Naive B cell (primary cell): Measurements from ENCODE around the gene STK36. TPM values are rescaled to one million over a fixed set of nuclear protein-coding genes. Genes with fewer than 3 reads are reported as not detected.
A peak's percentile ranks its signal among the peaks of the same experiment; 100 is the strongest.

Experiments used
- ATAC-seq, 2 donors: fragments of 150-1000 bp; cut with Tn5 transposase; 2 replicates each; pipeline ENCODE4 v1.10.0; 2021; ENCODE audit warnings: low read depth in 2 of 2, mild to moderate bottlenecking in 2 of 2, moderate library complexity in 2 of 2
- DNase-seq: peaks from one replicate; pipeline ENCODE4 v3.0.0; 2022
- H3K27ac Mint-ChIP-seq, 6 donors: one replicate each; pipeline ENCODE4 v1.8.0; 2020 to 2022; ENCODE audit warnings: mild to moderate bottlenecking in 6 of 6, mixed read lengths in 6 of 6, moderate library complexity in 5 of 6, inconsistent platforms in 2 of 6
- H3K27me3 Mint-ChIP-seq, 3 donors: one replicate each; pipeline ENCODE4 v1.8.0; 2021 to 2022; ENCODE audit warnings: mixed read lengths in 3 of 3, mild to moderate bottlenecking in 1 of 3
- H3K36me3 Mint-ChIP-seq, 2 donors: one replicate each; pipeline ENCODE4 v1.8.0; 2020 to 2022; ENCODE audit warnings: mixed read lengths in 2 of 2, inconsistent platforms in 1 of 2, mild to moderate bottlenecking in 1 of 2
- H3K4me1 Mint-ChIP-seq, 3 donors: one replicate each; pipeline ENCODE4 v1.8.0; 2020 to 2022; ENCODE audit warnings: mixed read lengths in 3 of 3, inconsistent platforms in 1 of 3, mild to moderate bottlenecking in 1 of 3, moderate library complexity in 1 of 3
- H3K4me3 Mint-ChIP-seq, 8 donors: one replicate each; pipeline ENCODE4 v1.8.0; 2020 to 2022; ENCODE audit warnings: mild to moderate bottlenecking in 8 of 8, mixed read lengths in 8 of 8, moderate library complexity in 8 of 8, inconsistent platforms in 2 of 8
- H3K9me3 Mint-ChIP-seq, 7 donors: one replicate each; pipeline ENCODE4 v1.8.0; 2020 to 2022; ENCODE audit warnings: mixed read lengths in 7 of 7, mild to moderate bottlenecking in 5 of 7, inconsistent platforms in 2 of 7, moderate library complexity in 1 of 7
- polyA plus RNA-seq, 6 donors: library from polyadenylated mRNA; unstranded; fragments of 300-500 nt; fragmentation: Illumina TruSeq; gene quantifications; one replicate each; pipeline ENCODE4 v1.2.3, GENCODE V29; 2021; ENCODE audit warnings: low read depth in 6 of 6

Gene STK36
- polyA plus RNA-seq, 6 donors from 2014 or later = 2.0 to 5.9 (median 3.3) TPM

DNA sequence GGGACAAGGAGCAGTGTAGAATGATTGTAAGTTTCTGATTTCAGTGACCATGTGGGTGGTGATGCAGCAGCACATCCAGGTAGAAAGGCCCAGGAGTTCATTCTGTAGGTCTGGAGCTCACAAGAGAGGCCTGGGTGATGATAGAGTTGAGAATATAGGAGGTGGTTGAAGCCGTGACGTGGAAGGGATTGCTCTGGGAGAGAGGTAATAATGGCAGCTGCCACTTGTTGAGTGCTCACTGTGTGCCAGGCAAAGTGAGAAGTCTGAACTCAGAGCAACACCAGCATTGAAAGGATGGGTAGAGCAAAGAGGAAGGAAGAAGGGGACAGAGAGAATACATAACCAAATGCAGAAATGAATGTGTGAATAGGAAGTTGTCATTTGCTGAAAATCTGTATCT lies 42.0 kb downstream of the STK36 start:
- Mint-ChIP-seq H3K4me1 (peaks cover 22 to 28% (median 23%) of the 10 kb centered on the region in 3 donors), H3K27me3 (no peaks in the 10 kb centered on the region), H3K27ac (peak overlapping the region in 2 of 6 donors; percentile 0 to 18), H3K4me3 (peak overlapping the region in 2 of 8 donors; percentile 43 to 48), H3K36me3 (peaks cover 1 to 4% of the 10 kb centered on the region in 2 donors), H3K9me3 (no peaks in the 10 kb centered on the region)
- DNase-seq = no peak
- no peak for ATAC-seq

DNA sequence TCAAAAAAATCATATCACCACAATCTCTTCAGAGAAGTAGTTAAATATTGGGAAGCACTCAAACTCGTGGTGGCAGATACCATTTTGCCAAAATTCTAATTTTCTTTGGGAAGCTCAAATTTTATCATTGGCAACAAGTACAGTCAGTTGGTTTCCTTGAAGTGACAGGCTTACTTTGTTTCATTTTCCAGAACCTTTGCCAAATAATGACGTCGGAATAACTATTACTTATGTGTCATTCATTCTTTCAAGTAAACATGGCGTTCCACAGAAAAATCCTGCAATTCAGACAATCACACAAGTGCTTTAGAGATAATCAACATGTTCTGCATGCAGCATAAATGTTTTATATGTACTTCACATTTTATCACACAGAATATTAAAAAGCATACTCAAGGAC lies 44.2 kb downstream of the STK36 start:
- DNase-seq = no peak
- ATAC-seq = no peak
- Mint-ChIP-seq H3K27ac (no peak overlapping the region), H3K9me3 (no peaks in the 10 kb centered on the region), H3K27me3 (no peaks in the 10 kb centered on the region), H3K4me1 (peaks cover 24 to 31% (median 30%) of the 10 kb centered on the region in 3 donors), H3K36me3 (peaks cover 8 to 12% of the 10 kb centered on the region in 2 donors), H3K4me3 (no peak overlapping the region)

GRCh38 chr2:218717262-218717661 lies 45.4 kb downstream of the STK36 start:
- Mint-ChIP-seq H3K36me3 (peaks cover 8 to 12% of the 10 kb centered on the region in 2 donors), H3K4me1 (peaks cover 12 to 20% (median 19%) of the 10 kb centered on the region in 3 donors), H3K27me3 (no peaks in the 10 kb centered on the region), H3K27ac (no peak overlapping the region), H3K4me3 (no peak overlapping the region), H3K9me3 (no peaks in the 10 kb centered on the region)
- no peak for ATAC-seq
- DNase-seq = no peak

DNA sequence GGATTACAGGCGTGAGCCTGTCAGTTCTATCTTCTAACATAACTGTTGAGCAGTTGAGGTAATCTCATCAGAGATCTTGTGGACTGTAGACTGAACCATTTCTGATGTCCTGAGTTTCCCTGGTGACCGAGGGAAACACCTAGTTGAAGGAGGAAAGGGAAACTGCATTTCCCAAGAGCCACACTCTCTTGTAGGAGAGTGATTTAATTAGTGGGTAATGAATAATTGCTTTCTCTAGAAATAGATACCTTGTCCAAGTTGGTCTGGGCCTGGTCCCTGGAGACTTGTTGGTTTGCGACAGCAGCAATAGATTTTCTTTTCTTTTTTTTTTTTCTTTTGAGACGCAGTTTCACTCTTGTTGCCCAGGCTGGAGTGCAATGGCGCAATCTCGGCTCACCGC lies 46.2 kb downstream of the STK36 start:
- Mint-ChIP-seq H3K4me3 (no peak overlapping the region), H3K27ac (no peak overlapping the region), H3K27me3 (no peaks in the 10 kb centered on the region), H3K4me1 (peaks cover 12 to 26% (median 26%) of the 10 kb centered on the region in 3 donors), H3K9me3 (no peaks in the 10 kb centered on the region), H3K36me3 (peaks cover 8 to 12% of the 10 kb centered on the region in 2 donors)
- ATAC-seq (no peak), DNase-seq (no peak)

- no peaks in the 10 kb centered on the region for H3K27me3 Mint-ChIP-seq
- DNase-seq (no peak), ATAC-seq (no peak)
- no peak overlapping the region for H3K4me3 Mint-ChIP-seq
- H3K9me3 Mint-ChIP-seq = peaks cover 0 to 2% (median 0%) of the 10 kb centered on the region in 7 donors
- H3K4me1 Mint-ChIP-seq = peaks cover 4 to 22% (median 18%) of the 10 kb centered on the region in 3 donors
- no peak overlapping the region for H3K27ac Mint-ChIP-seq
- peaks cover 8 to 12% of the 10 kb centered on the region in 2 donors for H3K36me3 Mint-ChIP-seq
These were observed 47.6 kb downstream of the STK36 start for GRCh38 chr2:218719457-218719856.

GRCh38 chr2:218720048-218721041 lies 48.5 kb downstream of the STK36 start:
- Mint-ChIP-seq H3K9me3 (peaks cover 0 to 3% (median 1%) of the 10 kb centered on the region in 7 donors), H3K4me1 (peaks cover 4 to 23% (median 18%) of the 10 kb centered on the region in 3 donors), H3K27ac (no peak overlapping the region)

DNA sequence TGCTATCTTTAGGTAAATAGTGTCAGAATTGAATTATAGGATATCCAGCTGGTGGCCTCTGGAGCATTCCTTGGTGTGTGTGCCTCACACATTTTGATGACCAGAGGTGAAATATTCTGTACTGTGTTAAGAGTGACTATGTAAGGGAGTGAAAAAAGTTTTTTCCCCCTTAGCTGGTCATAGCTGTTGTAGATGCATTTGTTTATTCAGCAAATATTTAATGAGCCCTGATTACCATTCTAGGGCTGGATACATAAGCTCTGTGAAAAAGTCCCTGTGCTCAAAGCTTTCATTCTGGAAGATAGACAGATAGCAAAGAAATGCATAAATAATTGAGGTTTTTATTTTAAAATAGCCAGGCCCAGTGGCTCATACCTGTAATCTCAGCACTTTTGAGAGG lies 49.6 kb downstream of the STK36 start:
- DNase-seq (no peak), ATAC-seq (no peak)
- peaks cover 0 to 15% (median 9%) of the 10 kb centered on the region in 7 donors for H3K9me3 Mint-ChIP-seq
- no peaks in the 10 kb centered on the region for H3K27me3 Mint-ChIP-seq
- H3K27ac Mint-ChIP-seq = no peak overlapping the region
- H3K36me3 Mint-ChIP-seq = peaks cover 14 to 20% of the 10 kb centered on the region in 2 donors
- peaks cover 4 to 23% (median 18%) of the 10 kb centered on the region in 3 donors for H3K4me1 Mint-ChIP-seq
- H3K4me3 Mint-ChIP-seq = no peak overlapping the region

More at GRCh38 chr2:218720048-218721041, 48.5 kb downstream of the STK36 start:
- ATAC-seq (no peak), DNase-seq (no peak)
- Mint-ChIP-seq H3K36me3 (peaks cover 8 to 12% of the 10 kb centered on the region in 2 donors), H3K27me3 (no peaks in the 10 kb centered on the region), H3K4me3 (no peak overlapping the region)

- no peak for ATAC-seq
- peaks cover 0 to 18% (median 9%) of the 10 kb centered on the region in 7 donors for H3K9me3 Mint-ChIP-seq
- H3K36me3 Mint-ChIP-seq = peaks cover 17 to 20% of the 10 kb centered on the region in 2 donors
- no peaks in the 10 kb centered on the region for H3K27me3 Mint-ChIP-seq
- peak overlapping the region in 1 of 8 donors; percentile 41 for H3K4me3 Mint-ChIP-seq
- H3K4me1 Mint-ChIP-seq = peaks cover 4 to 23% (median 18%) of the 10 kb centered on the region in 3 donors
- DNase-seq = no peak
- no peak overlapping the region for H3K27ac Mint-ChIP-seq
These were observed 50.0 kb downstream of the STK36 start for GRCh38 chr2:218721934-218722333.

DNA sequence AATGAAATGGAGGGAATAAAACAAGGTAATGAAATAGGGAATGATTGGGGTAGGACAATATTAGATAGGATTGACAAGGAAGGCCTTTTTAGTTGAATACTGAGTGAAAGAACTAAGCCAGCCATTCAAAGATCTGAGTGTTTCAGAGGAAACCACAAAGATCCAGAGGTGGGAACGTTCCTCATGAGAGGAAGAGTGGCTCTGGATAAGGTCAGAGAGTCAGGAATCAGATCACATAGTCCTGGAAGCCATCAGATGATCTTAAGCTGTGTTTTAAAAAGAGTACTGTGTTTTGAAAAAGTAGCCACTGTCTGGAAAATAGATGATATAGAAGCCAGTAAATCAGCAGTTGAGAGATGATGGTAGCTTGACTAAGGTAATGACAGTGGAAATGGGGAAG lies 50.5 kb downstream of the STK36 start:
- Mint-ChIP-seq H3K4me3 (no peak overlapping the region), H3K4me1 (peaks cover 4 to 21% (median 18%) of the 10 kb centered on the region in 3 donors), H3K27ac (peak overlapping the region in 1 of 6 donors; percentile 41), H3K9me3 (peaks cover 0 to 18% (median 10%) of the 10 kb centered on the region in 7 donors), H3K36me3 (peaks cover 19 to 22% of the 10 kb centered on the region in 2 donors), H3K27me3 (no peaks in the 10 kb centered on the region)
- DNase-seq = no peak
- no peak for ATAC-seq

DNA sequence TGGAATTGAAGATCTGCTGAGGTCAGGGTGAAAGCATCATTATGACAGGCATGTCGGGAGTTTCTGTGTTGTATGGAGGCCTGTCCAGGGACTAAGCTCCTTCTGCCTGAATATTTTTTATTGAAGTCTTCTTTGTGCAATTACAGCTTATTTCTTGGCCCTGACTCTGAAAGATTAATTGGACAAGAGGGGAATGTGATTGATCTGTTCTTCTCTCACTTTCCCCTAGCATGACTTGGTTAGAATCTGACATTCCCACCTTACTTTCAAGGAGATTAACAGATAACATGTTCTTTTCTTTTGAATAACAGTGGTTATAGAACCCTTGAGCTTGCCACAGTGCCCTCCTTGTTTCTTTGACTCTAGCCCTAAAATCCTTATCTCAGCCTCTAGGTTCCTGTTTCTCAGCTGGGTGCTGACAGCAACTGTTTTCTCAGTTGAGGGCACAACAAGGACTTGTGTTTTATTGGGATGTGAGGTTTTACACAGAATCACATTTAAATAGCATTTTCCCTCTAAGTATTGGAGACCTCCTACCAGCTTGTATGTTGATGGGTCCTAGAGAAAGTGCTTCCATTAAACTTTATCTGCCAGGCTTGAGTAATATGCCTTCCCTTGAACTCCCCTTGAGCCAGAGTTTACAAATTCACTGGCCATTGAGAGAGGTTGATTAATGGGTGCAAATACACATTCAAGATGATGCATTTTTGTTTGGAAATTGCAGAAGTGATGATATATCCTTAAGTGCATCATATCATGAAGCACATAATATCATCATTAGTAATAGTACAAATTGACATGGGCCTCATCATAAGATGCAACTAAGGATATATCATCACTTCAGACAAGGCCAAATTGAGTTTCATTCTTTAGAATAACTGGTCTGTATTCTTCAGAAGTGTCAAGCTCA lies 51.2 kb downstream of the STK36 start:
- Mint-ChIP-seq H3K27ac (peak overlapping the region in 5 of 6 donors; percentile 5 to 80 (median 39)), H3K27me3 (no peaks in the 10 kb centered on the region), H3K9me3 (peaks cover 0 to 21% (median 12%) of the 10 kb centered on the region in 7 donors), H3K4me1 (peaks cover 4 to 23% (median 18%) of the 10 kb centered on the region in 3 donors), H3K36me3 (peaks cover 21 to 29% of the 10 kb centered on the region in 2 donors), H3K4me3 (no peak overlapping the region)
- ATAC-seq (no peak), DNase-seq (no peak)

- no peak for ATAC-seq
- H3K36me3 Mint-ChIP-seq = peaks cover 12 to 21% of the 10 kb centered on the region in 2 donors
- H3K27me3 Mint-ChIP-seq = no peaks in the 10 kb centered on the region
- H3K4me3 Mint-ChIP-seq = no peak overlapping the region
- DNase-seq = no peak
- peaks cover 1 to 13% (median 7%) of the 10 kb centered on the region in 3 donors for H3K4me1 Mint-ChIP-seq
- H3K9me3 Mint-ChIP-seq = peaks cover 0 to 21% (median 12%) of the 10 kb centered on the region in 7 donors
- H3K27ac Mint-ChIP-seq = peak overlapping the region in 1 of 6 donors; percentile 49
These were observed 54.2 kb downstream of the STK36 start for GRCh38 chr2:218726004-218726574.

DNA sequence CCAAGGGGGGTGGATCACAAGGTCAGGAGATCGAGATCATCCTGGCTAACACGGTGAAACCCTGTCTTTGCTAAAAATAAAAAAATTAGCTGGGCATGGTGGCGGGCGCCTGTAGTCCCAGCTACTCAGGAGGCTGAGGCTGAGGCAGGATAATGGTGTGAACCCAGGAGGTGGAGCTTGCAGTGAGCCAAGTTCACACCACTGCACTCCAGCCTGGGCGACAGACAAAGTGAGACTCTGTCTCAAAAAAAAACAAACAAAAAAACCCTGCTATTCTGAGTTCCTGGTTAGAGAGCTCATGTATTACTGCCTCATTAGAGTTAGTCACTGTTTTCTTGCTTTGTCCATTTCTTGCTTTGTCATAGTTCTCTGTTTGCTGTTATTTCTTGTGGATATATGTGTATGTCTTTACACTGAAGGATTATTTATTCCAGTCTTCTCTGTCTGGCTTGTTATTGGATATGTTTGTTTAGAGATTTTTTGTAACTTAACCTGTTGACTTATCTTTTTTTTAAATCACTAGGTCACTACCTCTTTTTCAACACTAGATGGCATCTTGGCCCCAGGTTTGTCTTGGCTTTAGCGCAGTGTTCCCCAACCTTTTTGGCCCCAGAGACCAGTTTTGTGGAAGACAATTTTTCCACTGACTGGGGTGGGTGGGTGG lies 55.7 kb downstream of the STK36 start:
- Mint-ChIP-seq H3K9me3 (peaks cover 0 to 21% (median 12%) of the 10 kb centered on the region in 7 donors), H3K27me3 (no peaks in the 10 kb centered on the region), H3K36me3 (peaks cover 12 to 21% of the 10 kb centered on the region in 2 donors), H3K27ac (peak overlapping the region in 1 of 6 donors; percentile 39), H3K4me3 (no peak overlapping the region), H3K4me1 (peaks cover 2 to 12% (median 4%) of the 10 kb centered on the region in 3 donors)
- ATAC-seq = no peak
- no peak for DNase-seq
